Activated B cell treated with CpG ODN at 0.5 μM for 24 hours (primary cell): ENCODE measurements around the gene RRAGA. TPM values are rescaled to one million over a fixed set of nuclear protein-coding genes. Genes with fewer than 3 reads are reported as not detected.
A peak's percentile ranks its signal among the peaks of the same experiment; 100 is the strongest.

ENCODE experiments used
- ATAC-seq: fragments of 200-7000 bp; cut with Tn5 transposase; one replicate; pipeline ENCODE4 v1.10.0; 2021; ENCODE audit warnings: low read depth, mild to moderate bottlenecking, moderate library complexity
- CTCF ChIA-PET: fragments of 350-600 bp; sonication (Branson Sonifier 250); formaldehyde crosslinking; loops from one replicate; lab custom pipeline; 2021; ENCODE audit warnings: antibody characterized with exemption; lab: Charles Lee
- POLR2A ChIA-PET: fragments of 350-600 bp; sonication (Branson Sonifier 250); formaldehyde crosslinking; loops from one replicate; lab custom pipeline; 2021; ENCODE audit warnings: antibody characterized with exemption; lab: Charles Lee
- DNase-seq: peaks from one replicate; pipeline ENCODE4 v3.0.0; 2022
- H3K27ac Mint-ChIP-seq: one replicate; pipeline ENCODE4 v1.8.0; 2020; ENCODE audit warnings: mixed read lengths
- H3K27me3 Mint-ChIP-seq: one replicate; pipeline ENCODE4 v1.8.0; 2021; ENCODE audit warnings: mixed read lengths
- H3K36me3 Mint-ChIP-seq: one replicate; pipeline ENCODE4 v1.8.0; 2021; ENCODE audit warnings: low read depth, mixed read lengths
- H3K4me1 Mint-ChIP-seq: one replicate; pipeline ENCODE4 v1.8.0; 2021; ENCODE audit warnings: mixed read lengths
- H3K4me3 Mint-ChIP-seq: one replicate; pipeline ENCODE4 v1.8.0; 2020; ENCODE audit warnings: mild to moderate bottlenecking, mixed read lengths
- H3K9me3 Mint-ChIP-seq: one replicate; pipeline ENCODE4 v1.8.0; 2020; ENCODE audit warnings: mixed read lengths
- CTCF ChIP-seq: fragments of 200-600 bp; IDR thresholded peaks from one replicate; pipeline ENCODE4 v1.8.0; 2022; ENCODE audit warnings: antibody characterized with exemption, mild to moderate bottlenecking
- intact Hi-C: fragments of 100-400 bp; cut with micrococcal nuclease; formaldehyde crosslinking; loops from one replicate; pipeline ENCODE4 v1.15.1; 2024
- total RNA-seq: library from RNA; stranded (reverse); gene quantifications from 2 replicates; pipeline ENCODE4 v1.2.3, GENCODE V29; 2022

Gene RRAGA
- 44.6 and 45.0 TPM in 2 replicates for total RNA-seq

- intact Hi-C loops, result loop anchor here (1.0 to 2.0 kb wide), 9 partner anchors 53 to 1636 kb away; partner anchors contain the start of genes DENND4C, FOCAD, HAUS6 and MLLT3
- DNase-seq, result peak; percentile 98
- no peak for TF ChIP-seq CTCF
- no peaks in the 10 kb centered on the region for H3K9me3 Mint-ChIP-seq
- H3K4me3 Mint-ChIP-seq, result peak within 1 kb of the TSS; percentile 91
- ChIA-PET POLR2A (interaction anchor here (0.6 to 2.3 kb wide), 19 partner anchors 13 to 1635 kb away, joined by 3 to 19 read pairs (median 5); partner anchors contain the start of genes DENND4C, FOCAD and RPS6), CTCF (interaction anchor here (0.6 to 2.9 kb wide), 13 partner anchors 20 to 415 kb away, joined by 3 to 26 read pairs (median 4); partner anchors contain the start of gene DENND4C)
- H3K4me1 Mint-ChIP-seq, result peaks cover 46% of the 10 kb centered on the region
- peaks cover 13% of the 10 kb centered on the region for H3K36me3 Mint-ChIP-seq
- H3K27ac Mint-ChIP-seq, result peak within 1 kb of the TSS; percentile 97
- no peaks in the 10 kb centered on the region for H3K27me3 Mint-ChIP-seq
- peak; percentile 90 for ATAC-seq
These were observed at the start of gene RRAGA for GRCh38 chr9:19048966-19049916. RRAGA (plus strand) TSS chr9:19049427; CDS start chr9:19049660, 233 bp downstream.

GRCh38 chr9:19000133-19000532 lies 49.1 kb upstream of the RRAGA start:
- peaks cover 7% of the 10 kb centered on the region for H3K27me3 Mint-ChIP-seq
- no peak overlapping the region for H3K4me3 Mint-ChIP-seq
- intact Hi-C loops, result no loop called here
- ChIA-PET POLR2A (no interaction called here), CTCF (no interaction called here)
- H3K9me3 Mint-ChIP-seq, result peaks cover 9% of the 10 kb centered on the region
- ATAC-seq, result no peak
- H3K36me3 Mint-ChIP-seq, result no peaks in the 10 kb centered on the region
- DNase-seq, result no peak
- H3K27ac Mint-ChIP-seq, result no peak overlapping the region
- H3K4me1 Mint-ChIP-seq, result no peaks in the 10 kb centered on the region
- TF ChIP-seq CTCF, result no peak

GRCh38 chr9:19009391-19009965 lies 39.7 kb upstream of the RRAGA start:
- DNase-seq (no peak), ATAC-seq (no peak)
- no peak for TF ChIP-seq CTCF
- Mint-ChIP-seq H3K36me3 (no peaks in the 10 kb centered on the region), H3K27ac (no peak overlapping the region), H3K4me1 (no peaks in the 10 kb centered on the region), H3K9me3 (no peaks in the 10 kb centered on the region), H3K4me3 (no peak overlapping the region), H3K27me3 (no peaks in the 10 kb centered on the region)
- CTCF ChIA-PET, result no interaction called here
- POLR2A ChIA-PET, result no interaction called here
- intact Hi-C loops, result no loop called here

- TF ChIP-seq CTCF, result no peak
- Mint-ChIP-seq H3K9me3 (no peaks in the 10 kb centered on the region), H3K27me3 (peaks cover 2% of the 10 kb centered on the region), H3K27ac (no peak overlapping the region), H3K4me1 (no peaks in the 10 kb centered on the region), H3K4me3 (no peak overlapping the region), H3K36me3 (no peaks in the 10 kb centered on the region)
- ATAC-seq, result no peak
- CTCF ChIA-PET, result no interaction called here
- POLR2A ChIA-PET, result no interaction called here
- no peak for DNase-seq
- intact Hi-C loops, result no loop called here
These were observed 31.0 kb upstream of the RRAGA start for GRCh38 chr9:19018201-19018600.
